PC-3 (cell line): Measurements from ENCODE around the gene ADAMTS15. TPM values are rescaled to one million over a fixed set of nuclear protein-coding genes. Genes with fewer than 3 reads are reported as not detected.

Experiments used
- ATAC-seq: fragments of 200-7000 bp; cut with Tn5 transposase; 2 replicates; pipeline ENCODE4 v1.9.1; 2020; ENCODE audit warnings: mild to moderate bottlenecking, moderate library complexity
- BruUV-seq: library from RNA; stranded (reverse); fragments of 400-500 nt; replicated peaks from 2 replicates; lab custom pipeline; 2021; lab: Mats Ljungman, UMichigan
- CTCF ChIA-PET: fragments of 300-600 bp; sonication (Branson Sonifier 250); formaldehyde crosslinking; loops from one replicate; lab custom pipeline; 2022; ENCODE audit warnings: antibody characterized with exemption; lab: Charles Lee
- POLR2A ChIA-PET: fragments of 300-600 bp; sonication (Branson Sonifier 250); formaldehyde crosslinking; loops from one replicate; lab custom pipeline; 2022; ENCODE audit warnings: antibody characterized with exemption; ENCODE audit not compliant: unreplicated experiment; lab: Charles Lee
- DNase-seq: peaks from one replicate; pipeline ENCODE4 v3.0.0-alpha.2; 2015
- H2AFZ ChIP-seq: fragments of 300-600 bp; sonication (generic); 2 replicates; pipeline ENCODE4 v1.6.0; 2016; ENCODE audit warnings: antibody characterized with exemption, low read length
- H3F3A ChIP-seq: fragments of 300-600 bp; sonication (generic); one replicate; pipeline ENCODE4 v1.6.0; 2017; ENCODE audit warnings: antibody characterized with exemption, low read length, control low read depth, mild to moderate bottlenecking; ENCODE audit not compliant: unreplicated experiment
- H3K27ac ChIP-seq: fragments of 300-600 bp; sonication (generic); 2 replicates; pipeline ENCODE4 v1.5.1; 2016; ENCODE audit warnings: mild to moderate bottlenecking, low read length
- H3K27me3 ChIP-seq: fragments of 300-600 bp; sonication (generic); 2 replicates; pipeline ENCODE4 v1.6.1; 2016; ENCODE audit warnings: low read length, mixed read lengths
- H3K36me3 ChIP-seq: fragments of 300-600 bp; sonication (generic); 2 replicates; pipeline ENCODE4 v1.6.1; 2016; ENCODE audit warnings: low read depth, mixed run types, low read length, mixed read lengths
- H3K4me1 ChIP-seq: fragments of 300-600 bp; sonication (generic); 2 replicates; pipeline ENCODE4 v1.5.1; 2016; ENCODE audit warnings: low read length; ENCODE audit not compliant: insufficient read depth
- H3K4me2 ChIP-seq: fragments of 300-600 bp; sonication (generic); 2 replicates; pipeline ENCODE4 v1.6.0; 2016; ENCODE audit warnings: low read length
- H3K4me3 ChIP-seq: fragments of 300-600 bp; sonication (generic); 2 replicates; pipeline ENCODE4 v1.5.1; 2016; ENCODE audit warnings: mild to moderate bottlenecking, low read length, mixed read lengths
- H3K79me2 ChIP-seq: fragments of 300-600 bp; sonication (generic); 2 replicates; pipeline ENCODE4 v1.6.1; 2017; ENCODE audit warnings: low read length, mixed read lengths
- H3K9ac ChIP-seq: fragments of 300-600 bp; sonication (generic); 2 replicates; pipeline ENCODE4 v1.6.0; 2016; ENCODE audit warnings: mild to moderate bottlenecking, low read length
- H3K9me2 ChIP-seq: fragments of 300-600 bp; sonication (generic); replicated peaks from 2 replicates; pipeline ENCODE4 v1.6.1; 2016; ENCODE audit warnings: mixed run types, low read length, mixed read lengths
- H3K9me3 ChIP-seq: fragments of 300-600 bp; sonication (generic); 2 replicates; pipeline ENCODE4 v1.6.1; 2016; ENCODE audit warnings: low read length, mixed read lengths
- H4K20me1 ChIP-seq: fragments of 300-600 bp; sonication (generic); 2 replicates; pipeline ENCODE4 v1.6.1; 2016; ENCODE audit warnings: low read length, mixed read lengths
- CTCF ChIP-seq: fragments of 300-600 bp; sonication (generic); conservative IDR thresholded peaks from 2 replicates; pipeline ENCODE4 v1.5.1; 2017; ENCODE audit warnings: antibody characterized with exemption, low read depth, mild to moderate bottlenecking, low read length
- EZH2 ChIP-seq: fragments of 300-600 bp; sonication (generic); IDR thresholded peaks from one replicate; pipeline ENCODE4 v1.6.1; 2017; ENCODE audit warnings: antibody characterized with exemption, mild to moderate bottlenecking, low read length; ENCODE audit not compliant: unreplicated experiment
- EZH2phosphoT487 ChIP-seq: fragments of 300-600 bp; sonication (generic); IDR thresholded peaks from 2 replicates; pipeline ENCODE4 v1.6.1; 2018; ENCODE audit warnings: mild to moderate bottlenecking, antibody characterized with exemption, low read length, borderline replicate concordance
- intact Hi-C: fragments of 100-400 bp; cut with micrococcal nuclease; formaldehyde crosslinking; loops from 2 replicates; pipeline ENCODE4 v1.9.0; 2023
- total RNA-seq: library from RNA; depleted of rRNA; stranded (reverse); fragments of >200 nt; gene quantifications from 2 replicates; pipeline ENCODE4 v1.2.3, GENCODE V29; 2014

Gene ADAMTS15
- total RNA-seq, 1 experiment from 2014 or later: 16.8 TPM

GRCh38 chr11:130462101-130462885, 13.8 kb downstream of the ADAMTS15 start:
- Histone ChIP-seq H3K9me2 (no peaks in the 10 kb centered on the region), H2AFZ (no peak overlapping the region), H3K79me2 (peaks cover 20% of the 10 kb centered on the region), H3K36me3 (peaks cover 36% of the 10 kb centered on the region), H3K4me3 (no peak overlapping the region), H3K9ac (no peak overlapping the region), H3K27ac (no peak overlapping the region), H3K4me2 (no peak overlapping the region), H3K27me3 (no peaks in the 10 kb centered on the region), H3F3A (no peaks in the 10 kb centered on the region), H3K4me1 (no peaks in the 10 kb centered on the region), H3K9me3 (no peaks in the 10 kb centered on the region), H4K20me1 (no peaks in the 10 kb centered on the region)
- ATAC-seq (no peak), DNase-seq (no peak)
- CTCF ChIA-PET: no interaction called here
- POLR2A ChIA-PET: no interaction called here
- TF ChIP-seq CTCF (no peak), EZH2 (no peak), EZH2phosphoT487 (no peak)
- BruUV-seq: no TSS peak
- intact Hi-C loops: no loop called here

- no peak for ATAC-seq
- BruUV-seq: no TSS peak
- TF ChIP-seq EZH2phosphoT487: no peak
- Histone ChIP-seq H3K27ac (no peak overlapping the region), H2AFZ (no peak overlapping the region), H3K9me3 (no peaks in the 10 kb centered on the region), H3K27me3 (no peaks in the 10 kb centered on the region), H3K9me2 (no peaks in the 10 kb centered on the region), H3K9ac (no peak overlapping the region), H3F3A (no peaks in the 10 kb centered on the region), H3K4me3 (no peak overlapping the region), H3K4me1 (no peaks in the 10 kb centered on the region), H3K79me2 (peaks cover 15% of the 10 kb centered on the region), H4K20me1 (no peaks in the 10 kb centered on the region), H3K36me3 (peaks cover 33% of the 10 kb centered on the region), H3K4me2 (no peak overlapping the region)
- no peak for DNase-seq
- CTCF ChIA-PET: no interaction called here
- intact Hi-C loops: no loop called here
- POLR2A ChIA-PET: interaction anchor here (0.6 kb wide), 1 partner anchor 49 kb away, joined by 3 read pairs; no protein-coding TSS in a partner anchor
These were observed 14.5 kb downstream of the ADAMTS15 start for GRCh38 chr11:130462931-130463330.

- Histone ChIP-seq H3F3A (no peaks in the 10 kb centered on the region), H3K4me3 (no peak overlapping the region), H4K20me1 (no peaks in the 10 kb centered on the region), H3K27me3 (no peaks in the 10 kb centered on the region), H3K4me1 (no peaks in the 10 kb centered on the region), H3K9me2 (no peaks in the 10 kb centered on the region), H3K79me2 (peaks cover 7% of the 10 kb centered on the region), H3K36me3 (peaks cover 33% of the 10 kb centered on the region), H3K4me2 (no peak overlapping the region), H3K9ac (no peak overlapping the region), H2AFZ (no peak overlapping the region), H3K27ac (no peak overlapping the region), H3K9me3 (no peaks in the 10 kb centered on the region)
- CTCF ChIA-PET: no interaction called here
- POLR2A ChIA-PET: no interaction called here
- BruUV-seq: no TSS peak
- ATAC-seq (no peak), DNase-seq (no peak)
- intact Hi-C loops: no loop called here
- no peak for TF ChIP-seq CTCF
- TF ChIP-seq EZH2phosphoT487: no peak
- no peak for TF ChIP-seq EZH2
These were observed 15.9 kb downstream of the ADAMTS15 start for GRCh38 chr11:130464291-130464812.
